ENCODE data around the gene LRRC75A.

The LRRC75A gene

GRCh38 chr17:16493531-16494046 lies 1.6 kb upstream of the LRRC75A start:
- no peak for DNase-seq (ENCODE audit: low read depth in 2 of 2, low spot score in 1 of 2)

GRCh38 chr17:16492613-16493530 lies 879 bp upstream of the LRRC75A start:
- DNase-seq (ENCODE audit: low read depth in 2 of 2, low spot score in 1 of 2) = no peak

GRCh38 chr17:16491131-16491702 lies 776 bp downstream of the LRRC75A start:
- no peak for DNase-seq (ENCODE audit: low read depth in 2 of 2, low spot score in 1 of 2)

GRCh38 chr17:16489431-16489830 lies 2.6 kb downstream of the LRRC75A start:
- DNase-seq (ENCODE audit: low read depth in 2 of 2, low spot score in 1 of 2) = no peak

GRCh38 chr17:16488968-16489337 lies 3.0 kb downstream of the LRRC75A start:
- DNase-seq (ENCODE audit: low read depth in 2 of 2, low spot score in 1 of 2) = no peak

GRCh38 chr17:16488186-16488967 lies 3.6 kb downstream of the LRRC75A start:
- no peak for DNase-seq (ENCODE audit: low read depth in 2 of 2, low spot score in 1 of 2)

GRCh38 chr17:16486373-16487250 lies 5.4 kb downstream of the LRRC75A start:
- DNase-seq (ENCODE audit: low read depth in 2 of 2, low spot score in 1 of 2) = no peak

GRCh38 chr17:16484445-16485175 lies 7.4 kb downstream of the LRRC75A start:
- DNase-seq (ENCODE audit: low read depth in 2 of 2, low spot score in 1 of 2) = no peak

- no peak for DNase-seq (ENCODE audit: low read depth in 2 of 2, low spot score in 1 of 2)
Observed at GRCh38 chr17:16483021-16483645, 8.9 kb downstream of the LRRC75A start.

- DNase-seq (ENCODE audit: low read depth in 2 of 2, low spot score in 1 of 2) = no peak
Observed at GRCh38 chr17:16482253-16482652, 9.7 kb downstream of the LRRC75A start.

GRCh38 chr17:16480995-16481394 lies 11.0 kb downstream of the LRRC75A start:
- DNase-seq (ENCODE audit: low read depth in 2 of 2, low spot score in 1 of 2) = no peak

- no peak for DNase-seq (ENCODE audit: low read depth in 2 of 2, low spot score in 1 of 2)
Observed at GRCh38 chr17:16479264-16479663, 12.7 kb downstream of the LRRC75A start.

GRCh38 chr17:16478649-16479048 lies 13.3 kb downstream of the LRRC75A start:
- DNase-seq (ENCODE audit: low read depth in 2 of 2, low spot score in 1 of 2) = no peak

- DNase-seq (ENCODE audit: low read depth in 2 of 2, low spot score in 1 of 2) = no peak
Observed at GRCh38 chr17:16477666-16478065, 14.3 kb downstream of the LRRC75A start.

- DNase-seq (ENCODE audit: low read depth in 2 of 2, low spot score in 1 of 2) = no peak
Observed at GRCh38 chr17:16477255-16477654, 14.7 kb downstream of the LRRC75A start.

GRCh38 chr17:16475179-16475704 lies 16.8 kb downstream of the LRRC75A start:
- DNase-seq (ENCODE audit: low read depth in 2 of 2, low spot score in 1 of 2) = no peak

GRCh38 chr17:16474012-16474725 lies 17.8 kb downstream of the LRRC75A start:
- DNase-seq (ENCODE audit: low read depth in 2 of 2, low spot score in 1 of 2) = no peak
